Ovary (tissue), 3 donors: ENCODE measurements around the gene MDH2.

Experiments
- EP300 ChIP-seq: sonication (generic); formaldehyde crosslinking; IDR thresholded peaks from one replicate; pipeline ENCODE4 v1.6.1; 2017; ENCODE audit warnings: antibody characterized with exemption
- POLR2A ChIP-seq: fragments of 450-650 bp; IDR thresholded peaks from one replicate; pipeline ENCODE4 v1.6.1; 2017; ENCODE audit warnings: antibody characterized with exemption, mild to moderate bottlenecking, moderate library complexity
- TF ChIP-seq, protein P1 (sequence below), 3 donors: fragments of 450-650 bp in 2 of 3; fragments of 200-600 bp in 1 of 3; IDR thresholded peaks; one replicate each; pipeline versions ENCODE4 v1.5.1 to v1.8.0; 2016 to 2022; ENCODE audit warnings: antibody characterized with exemption in 3 of 3, mild to moderate bottlenecking in 1 of 3
- donor health status: DM: no; HTN: no; CAD: no.

GRCh38 chr7:76048668-76048988, 722 bp downstream of the MDH2 start:
- TF ChIP-seq POLR2A (no peak), EP300 (no peak)
- TF ChIP-seq, protein P1, sequence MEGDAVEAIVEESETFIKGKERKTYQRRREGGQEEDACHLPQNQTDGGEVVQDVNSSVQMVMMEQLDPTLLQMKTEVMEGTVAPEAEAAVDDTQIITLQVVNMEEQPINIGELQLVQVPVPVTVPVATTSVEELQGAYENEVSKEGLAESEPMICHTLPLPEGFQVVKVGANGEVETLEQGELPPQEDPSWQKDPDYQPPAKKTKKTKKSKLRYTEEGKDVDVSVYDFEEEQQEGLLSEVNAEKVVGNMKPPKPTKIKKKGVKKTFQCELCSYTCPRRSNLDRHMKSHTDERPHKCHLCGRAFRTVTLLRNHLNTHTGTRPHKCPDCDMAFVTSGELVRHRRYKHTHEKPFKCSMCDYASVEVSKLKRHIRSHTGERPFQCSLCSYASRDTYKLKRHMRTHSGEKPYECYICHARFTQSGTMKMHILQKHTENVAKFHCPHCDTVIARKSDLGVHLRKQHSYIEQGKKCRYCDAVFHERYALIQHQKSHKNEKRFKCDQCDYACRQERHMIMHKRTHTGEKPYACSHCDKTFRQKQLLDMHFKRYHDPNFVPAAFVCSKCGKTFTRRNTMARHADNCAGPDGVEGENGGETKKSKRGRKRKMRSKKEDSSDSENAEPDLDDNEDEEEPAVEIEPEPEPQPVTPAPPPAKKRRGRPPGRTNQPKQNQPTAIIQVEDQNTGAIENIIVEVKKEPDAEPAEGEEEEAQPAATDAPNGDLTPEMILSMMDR (IDR thresholded peaks at IDR 0.05): no peak
